Thyroid gland (tissue), 4 donors: ENCODE results near the gene MYL12B.

Experiments used
- CTCF ChIP-seq, 6 experiments: fragments of 200-600 bp in 3 of 6; fragments of 450-650 bp in 3 of 6; sonication (generic) in 3 of 6; IDR thresholded peaks; one replicate each; pipeline ENCODE4 v1.5.1; 2016 to 2019; ENCODE audit warnings: antibody characterized with exemption in 6 of 6, mild to moderate bottlenecking in 2 of 6, inconsistent platforms in 1 of 6, moderate library complexity in 1 of 6
- POLR2A ChIP-seq, 2 donors: fragments of 450-650 bp; IDR thresholded peaks; one replicate each; pipeline ENCODE4 v1.6.1; 2017; ENCODE audit warnings: antibody characterized with exemption in 2 of 2, mild to moderate bottlenecking in 2 of 2, moderate library complexity in 1 of 2

- peak in 1 of 2 donors; percentile 36 for TF ChIP-seq POLR2A (IDR thresholded peaks at IDR 0.05)
- TF ChIP-seq CTCF (IDR thresholded peaks at IDR 0.05) = no peak
These were observed 5.0 kb upstream of the MYL12B start for GRCh38 chr18:3256693-3257626.
